ENCODE results near the gene CCDC51.

DNA sequence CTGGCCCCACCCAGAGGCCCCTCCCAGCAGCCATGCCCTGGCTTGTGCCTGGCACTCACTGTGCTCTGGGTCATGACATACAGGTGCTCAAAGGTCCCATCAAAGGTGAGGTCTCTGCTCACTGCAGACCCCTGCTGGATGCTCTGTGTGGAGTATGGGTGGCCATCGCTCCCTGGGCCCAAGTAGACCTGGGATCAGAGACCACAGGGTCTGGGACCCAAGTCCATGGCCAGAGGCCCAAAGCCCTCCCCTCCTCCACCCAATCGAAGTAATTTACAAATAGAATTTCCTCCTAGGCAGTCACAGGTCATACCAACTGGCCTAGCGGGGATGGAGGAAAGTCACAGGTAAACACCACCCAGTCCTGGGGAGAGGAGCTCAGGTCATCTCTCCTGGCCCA, 17.6 kb downstream of the CCDC51 start:
- TF ChIP-seq CTCF (conservative IDR thresholded peaks at IDR 0.05; ENCODE audit: low read depth, low read length) (no peak), EZH2 (IDR thresholded peaks at IDR 0.05; ENCODE audit: borderline replicate concordance, low read depth, low read length, poor library complexity, severe bottlenecking) (no peak)
